Stimulated activated CD4-positive, alpha-beta T cell treated with anti-CD3 and anti-CD28 coated beads, Interleukin-2, amount 100 ng/mL, for 48 hours (primary cell): ENCODE results near the gene PRR7.

ENCODE experiments used
- DNase-seq, 2 donors: peaks; one replicate each; pipeline ENCODE4 v3.0.0-alpha.2; 2020

Gene PRR7

DNA sequence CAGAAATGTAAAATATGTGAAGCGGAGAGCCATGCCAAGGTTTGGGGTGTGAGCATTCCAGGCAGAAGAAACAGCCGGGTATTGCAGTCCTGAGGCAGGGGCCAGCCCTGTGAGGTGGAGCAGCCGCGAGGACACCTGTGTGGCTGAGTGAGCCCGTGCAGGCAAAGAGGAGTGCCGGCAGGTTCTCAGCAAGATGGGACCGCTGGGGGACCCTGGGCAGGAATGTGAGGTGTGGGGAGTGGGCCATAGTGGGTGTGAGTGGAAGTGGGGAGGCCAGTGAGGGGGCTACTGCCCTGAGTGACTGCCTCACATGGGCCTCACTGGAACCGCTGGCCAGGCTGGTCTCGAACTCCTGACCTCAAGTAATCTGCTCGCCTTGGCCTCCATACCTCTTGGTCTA is 8.1 kb upstream of the PRR7 start:
- no peak for DNase-seq

DNA sequence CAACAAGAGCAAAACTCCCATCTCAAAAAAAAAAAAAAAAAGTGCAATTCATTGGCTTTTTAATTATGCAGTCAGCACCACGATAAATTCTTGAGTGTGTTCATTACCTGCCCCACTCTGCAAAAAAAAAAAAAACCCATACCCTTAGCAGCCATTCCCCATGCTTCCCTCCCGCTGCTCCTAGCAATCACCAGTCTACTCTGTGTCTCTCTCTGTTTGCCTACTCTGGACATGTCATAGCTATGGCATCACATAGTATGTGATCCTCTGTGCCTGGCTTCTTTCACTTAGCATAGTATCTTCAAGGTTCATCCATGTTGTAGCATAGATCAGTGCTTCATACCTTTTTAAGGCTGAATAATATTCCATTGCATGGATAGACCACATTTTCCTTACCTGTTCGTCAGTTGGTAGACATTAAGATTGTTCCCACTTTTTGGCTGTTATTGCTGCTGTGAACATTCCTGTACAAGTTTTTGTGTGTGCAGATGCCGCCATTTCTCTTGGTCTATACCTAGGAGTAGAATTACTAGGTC is 7.0 kb upstream of the PRR7 start:
- DNase-seq, result no peak

DNA sequence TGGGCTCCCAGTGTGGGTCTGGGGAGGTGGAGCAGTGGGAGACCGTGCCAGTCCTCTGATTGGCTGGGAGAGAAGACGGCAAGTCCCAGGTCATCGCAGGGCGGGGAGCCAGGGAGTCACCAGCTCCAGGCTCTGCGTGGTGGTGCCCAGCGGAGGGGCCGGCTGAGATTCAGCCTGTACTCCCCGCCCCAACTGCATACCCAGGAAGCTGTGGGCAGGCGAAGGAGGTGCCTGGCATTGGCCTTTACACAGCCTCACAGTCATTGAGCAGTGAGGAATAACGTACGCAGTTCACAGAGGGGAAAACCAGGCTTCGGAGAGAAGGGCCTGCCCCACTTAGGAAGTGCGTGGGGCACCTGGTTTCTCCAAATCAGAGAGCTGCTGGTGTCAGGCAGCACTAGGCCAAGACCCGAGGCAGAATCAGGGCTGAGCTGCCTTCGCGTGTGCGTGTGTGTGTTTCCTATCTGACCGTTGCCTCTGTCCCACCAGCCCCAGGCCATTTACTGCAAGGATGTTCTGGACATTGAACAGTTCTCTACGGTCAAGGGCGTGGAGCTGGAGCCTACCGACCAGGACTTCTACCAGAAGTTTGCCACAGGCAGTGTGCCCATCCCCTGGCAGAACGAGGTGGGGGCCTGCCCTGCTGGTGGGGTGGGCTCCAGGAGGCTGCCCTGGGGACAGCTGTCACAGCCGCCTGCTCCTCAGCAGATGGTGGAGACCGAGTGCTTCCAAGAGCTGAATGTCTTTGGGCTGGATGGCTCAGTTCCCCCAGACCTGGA is 6.2 kb upstream of the PRR7 start:
- no peak for DNase-seq

DNA sequence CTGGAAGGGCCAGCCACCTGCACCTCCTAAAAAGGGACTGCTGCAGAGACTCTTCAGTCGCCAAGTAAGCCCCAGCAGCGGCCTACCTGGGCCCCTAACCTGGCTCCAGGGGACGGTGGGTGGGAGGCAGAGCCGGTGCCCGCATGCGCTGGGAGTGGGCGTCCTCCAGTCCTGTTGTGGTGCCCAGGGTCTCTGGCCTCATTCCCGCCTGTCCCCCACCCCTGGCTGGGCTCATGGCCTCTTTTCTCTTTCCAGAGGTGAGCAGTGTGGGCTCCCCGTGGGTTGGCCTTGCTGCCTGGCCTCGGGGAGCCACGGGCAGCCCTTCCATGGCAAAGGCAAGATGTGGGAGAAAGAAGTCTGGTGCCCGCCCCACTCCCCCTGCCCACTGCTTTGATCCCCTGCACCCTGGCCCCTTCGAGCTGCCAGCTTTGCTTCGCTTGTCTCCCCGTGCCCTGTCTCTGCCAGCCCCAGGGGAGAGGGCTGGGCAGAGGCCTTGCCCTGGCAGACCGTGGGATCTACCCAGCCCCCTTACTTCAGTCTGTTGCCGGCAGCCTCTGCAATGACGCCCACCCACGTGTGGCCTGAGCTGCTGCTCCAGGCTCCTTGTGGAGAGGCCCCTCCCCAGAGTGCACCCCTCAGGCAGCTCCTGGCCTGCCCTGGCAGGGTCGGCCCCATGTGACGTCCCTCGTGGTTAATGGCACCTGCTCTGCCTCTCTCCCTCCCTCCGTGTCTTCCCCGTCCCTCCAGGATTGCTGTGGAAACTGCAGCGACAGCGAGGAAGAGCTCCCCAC is 5.4 kb upstream of the PRR7 start:
- no peak for DNase-seq

DNA sequence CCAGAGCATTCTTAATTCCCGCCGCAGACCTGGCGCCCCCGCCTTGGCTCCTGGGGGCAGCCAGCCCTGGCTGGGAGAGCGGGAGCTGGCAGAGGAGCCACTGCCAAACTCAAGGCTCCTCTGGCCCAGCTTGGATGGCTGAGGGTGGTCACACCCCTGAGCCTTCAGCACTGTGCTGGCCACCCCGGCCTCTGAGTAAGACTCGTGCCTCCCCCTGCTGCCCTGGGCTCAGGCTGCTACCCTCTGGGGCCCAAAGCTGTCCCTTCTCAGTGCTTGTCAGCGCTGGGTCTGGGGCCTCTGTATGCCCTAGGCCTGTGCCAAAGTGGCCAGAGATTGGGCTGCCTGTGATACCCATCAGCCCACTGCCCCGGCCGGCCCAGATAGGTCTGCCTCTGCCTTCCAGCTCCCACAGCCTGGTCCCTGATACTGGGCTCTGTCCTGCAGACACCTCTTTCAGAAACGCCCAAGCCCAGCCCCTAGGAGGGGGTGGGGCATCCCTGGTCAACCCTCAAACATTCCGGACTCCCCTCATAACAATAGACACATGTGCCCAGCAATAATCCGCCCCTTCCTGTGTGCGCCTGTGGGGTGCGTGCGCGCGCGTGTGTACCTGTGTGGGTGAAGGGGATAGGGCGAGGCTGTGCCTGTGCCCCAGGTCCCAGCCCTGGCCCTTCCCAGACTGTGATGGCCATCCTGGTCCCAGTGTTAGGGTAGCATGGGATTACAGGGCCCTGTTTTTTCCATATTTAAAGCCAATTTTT is 4.4 kb upstream of the PRR7 start:
- DNase-seq, result no peak

DNA sequence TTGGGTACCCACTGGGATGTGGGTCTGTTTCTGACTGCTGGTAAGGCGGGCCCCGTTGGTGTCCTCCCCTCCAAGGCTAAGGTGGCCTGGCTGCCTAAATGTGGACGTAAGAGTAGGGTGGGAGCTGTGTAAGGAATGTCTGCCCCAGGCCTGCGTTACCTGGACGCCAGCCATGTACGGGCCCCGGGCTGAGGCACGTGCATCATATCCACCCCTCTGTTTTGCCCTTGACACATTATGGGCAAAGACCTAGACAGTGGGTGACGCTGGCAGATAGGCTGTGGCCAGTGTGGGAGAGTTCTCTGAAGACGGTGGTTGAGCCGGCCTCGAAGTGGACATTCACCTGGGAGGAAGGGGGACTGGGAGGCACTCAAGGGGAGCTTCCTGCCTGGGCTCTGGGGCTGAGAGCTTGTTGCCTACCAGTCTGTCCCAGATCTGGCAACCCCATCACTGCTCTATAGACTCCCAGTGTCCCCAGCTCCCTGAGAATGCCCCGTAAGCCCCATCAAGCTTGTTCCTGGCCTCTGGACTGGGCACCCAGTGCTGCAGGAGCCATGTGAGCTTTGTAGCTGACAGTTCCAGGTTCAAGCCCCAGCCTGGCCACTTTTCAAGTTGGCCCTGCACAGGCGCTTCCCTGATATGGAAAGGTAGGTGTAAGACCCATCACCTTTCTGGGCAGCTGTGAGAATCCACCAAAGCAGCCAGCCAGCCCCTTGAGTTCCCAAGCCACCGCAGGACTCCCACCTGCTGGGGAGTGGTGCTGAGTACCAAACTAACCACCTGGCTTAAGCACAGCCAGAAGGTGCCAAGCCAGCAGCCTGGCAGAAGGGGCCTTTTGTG is 3.2 kb upstream of the PRR7 start:
- DNase-seq, result no peak

DNA sequence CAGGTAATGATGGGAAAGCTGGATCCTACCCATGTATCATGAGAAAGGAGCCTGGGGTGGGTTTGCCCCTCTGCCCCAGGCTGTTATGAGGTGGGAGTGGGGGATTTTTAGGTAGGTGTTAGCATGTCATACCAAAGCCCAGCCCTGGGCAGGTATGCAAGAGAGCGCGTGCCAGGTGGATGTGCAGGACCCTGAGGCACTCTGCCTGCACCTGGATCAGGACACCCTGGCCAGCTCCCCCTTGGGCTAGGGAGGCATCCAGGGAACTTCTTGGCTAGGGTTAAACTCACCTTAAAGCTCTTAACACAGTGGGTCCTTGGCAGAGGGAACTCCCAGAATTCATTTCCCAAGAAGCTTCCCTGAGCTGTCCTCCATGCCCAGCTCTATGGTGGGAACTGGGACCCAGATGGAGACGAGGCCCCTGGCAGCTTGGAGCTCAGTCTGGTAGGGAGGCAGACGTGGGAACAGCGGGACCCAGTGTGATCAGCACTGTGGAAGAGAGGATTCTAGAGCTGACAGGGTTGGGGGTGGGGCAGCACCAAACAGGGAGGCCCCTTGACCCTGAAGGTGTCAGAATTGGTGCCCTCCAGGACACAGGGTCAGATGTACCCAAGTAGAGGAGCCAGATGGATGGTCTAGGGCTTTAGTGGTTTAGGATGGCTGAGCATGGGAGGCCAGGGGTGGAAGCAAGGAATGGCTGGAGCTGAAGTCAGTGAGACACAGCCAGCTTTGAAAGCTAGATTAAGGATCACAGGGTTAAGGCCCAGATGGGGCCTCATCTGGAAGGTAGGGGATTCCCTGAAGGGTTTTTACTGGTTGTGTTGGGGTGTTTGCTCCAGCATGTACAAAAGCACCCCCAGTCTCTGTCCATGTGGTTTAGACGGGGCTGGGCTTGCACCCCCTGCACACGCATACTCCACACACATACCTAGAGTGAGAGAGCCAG is 2.2 kb upstream of the PRR7 start:
- no peak for DNase-seq

DNA sequence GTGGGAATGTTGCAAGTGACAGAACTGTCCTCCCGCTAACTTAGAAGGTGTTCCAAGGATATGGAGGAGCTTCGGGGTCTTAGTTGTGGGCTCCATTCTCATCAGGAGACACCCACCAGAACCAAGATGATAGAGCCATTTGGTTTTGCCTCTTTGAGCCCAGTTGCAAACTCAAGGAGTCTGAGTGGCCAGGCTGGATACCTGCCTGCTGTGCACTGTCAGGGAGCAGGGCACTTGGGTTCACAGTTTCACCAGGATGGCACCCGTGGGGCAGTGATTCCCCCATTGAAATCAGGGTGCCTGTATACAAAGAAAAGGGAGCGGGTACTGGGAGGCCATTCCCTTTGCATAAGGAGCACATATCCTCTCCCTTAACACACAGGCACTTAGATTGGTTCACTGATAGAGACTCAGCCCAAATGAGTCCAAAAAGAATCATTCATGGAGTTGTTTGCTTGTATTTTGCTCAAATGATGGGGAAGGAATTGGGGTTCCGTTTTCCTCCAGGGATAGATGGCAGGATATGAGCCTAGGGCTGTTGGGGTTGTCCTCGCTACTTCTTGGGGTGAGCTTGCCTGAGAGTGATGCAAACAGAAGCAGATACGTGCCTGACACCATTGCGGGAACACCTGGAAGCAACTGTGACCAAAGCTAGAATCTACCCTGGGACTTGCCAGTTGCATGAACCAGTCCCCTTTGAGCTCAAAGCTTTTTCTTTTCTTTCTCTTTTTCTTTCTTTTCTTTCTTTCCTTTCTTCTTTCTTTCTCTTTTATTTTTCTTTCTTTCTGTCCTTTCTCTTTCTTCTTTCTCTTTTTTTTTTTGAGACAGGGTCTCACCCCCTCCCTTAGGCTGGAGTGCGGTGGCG is 1.3 kb upstream of the PRR7 start:
- no peak for DNase-seq

DNA sequence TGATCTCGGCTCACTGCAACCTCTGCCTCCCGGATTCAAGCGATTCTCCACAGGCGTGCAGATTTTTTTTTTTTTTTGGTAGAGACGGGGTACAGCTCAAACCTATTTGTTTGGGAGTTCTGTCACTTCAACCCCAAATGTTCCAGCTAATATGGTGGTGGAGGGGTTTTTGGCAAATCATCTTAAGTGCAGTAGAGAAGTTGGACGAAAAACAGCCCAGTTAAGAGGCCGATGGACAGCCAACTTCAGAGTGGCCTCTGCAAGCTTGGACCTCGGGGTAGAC is 756 bp upstream of the PRR7 start:
- no peak for DNase-seq

DNA sequence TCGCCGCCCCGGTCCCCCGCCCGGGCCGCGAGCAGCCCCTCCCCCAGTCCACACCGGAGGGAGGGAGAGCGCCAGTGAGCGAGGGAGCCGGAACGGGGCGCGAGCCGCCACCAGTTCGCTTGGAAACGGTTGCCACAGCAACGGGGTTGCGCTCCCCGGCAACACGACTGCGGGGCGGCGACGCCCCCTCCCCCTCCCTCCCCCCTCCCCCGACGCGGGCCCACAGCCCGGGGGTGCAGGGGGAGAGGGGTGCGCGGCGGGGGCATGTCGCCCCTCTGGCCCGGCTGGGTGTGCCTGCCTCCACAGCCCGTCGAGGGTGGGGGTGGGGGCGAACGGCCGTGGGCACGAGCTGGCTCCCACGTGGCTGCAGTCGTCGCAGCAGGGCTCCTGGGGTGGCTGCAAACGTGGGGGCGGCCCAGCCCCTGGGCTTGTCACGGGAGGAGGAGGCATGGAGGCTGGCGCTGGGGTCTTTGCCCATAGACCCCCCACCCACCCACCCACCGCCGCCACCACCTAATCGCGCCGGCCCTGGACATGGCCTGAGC is 524 bp downstream of the PRR7 start:
- no peak for DNase-seq

DNA sequence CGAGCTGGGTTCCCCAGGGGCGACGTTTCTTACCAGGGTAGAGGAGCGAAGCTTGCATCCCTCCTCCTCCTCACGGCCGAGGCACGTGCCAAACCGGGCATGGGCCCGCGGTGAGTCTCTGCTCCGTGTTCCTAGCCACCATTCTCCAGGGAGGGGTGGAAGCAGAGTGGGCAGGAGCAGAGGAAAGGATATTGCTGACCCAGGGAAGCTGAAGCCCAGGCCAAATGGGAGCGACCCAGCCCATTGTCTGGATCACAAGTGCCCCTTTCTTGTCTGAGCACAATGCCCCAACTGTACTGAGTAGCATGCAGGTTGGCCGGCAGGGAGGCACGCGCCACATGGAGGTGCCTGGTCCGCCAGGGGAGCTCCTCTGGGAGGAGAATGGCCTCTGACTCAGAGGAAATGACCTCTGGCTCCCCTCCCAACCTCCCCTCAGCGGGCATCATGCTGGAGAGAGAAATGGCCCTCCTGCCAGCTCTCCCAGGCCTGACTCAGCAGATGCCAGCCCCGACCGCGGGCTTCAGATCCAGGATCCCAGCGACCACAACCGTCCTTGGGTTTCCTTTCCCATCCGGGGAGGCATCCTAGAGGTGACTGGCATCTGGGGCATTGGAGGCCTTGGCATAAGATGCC is 1.1 kb downstream of the PRR7 start:
- DNase-seq, result no peak

DNA sequence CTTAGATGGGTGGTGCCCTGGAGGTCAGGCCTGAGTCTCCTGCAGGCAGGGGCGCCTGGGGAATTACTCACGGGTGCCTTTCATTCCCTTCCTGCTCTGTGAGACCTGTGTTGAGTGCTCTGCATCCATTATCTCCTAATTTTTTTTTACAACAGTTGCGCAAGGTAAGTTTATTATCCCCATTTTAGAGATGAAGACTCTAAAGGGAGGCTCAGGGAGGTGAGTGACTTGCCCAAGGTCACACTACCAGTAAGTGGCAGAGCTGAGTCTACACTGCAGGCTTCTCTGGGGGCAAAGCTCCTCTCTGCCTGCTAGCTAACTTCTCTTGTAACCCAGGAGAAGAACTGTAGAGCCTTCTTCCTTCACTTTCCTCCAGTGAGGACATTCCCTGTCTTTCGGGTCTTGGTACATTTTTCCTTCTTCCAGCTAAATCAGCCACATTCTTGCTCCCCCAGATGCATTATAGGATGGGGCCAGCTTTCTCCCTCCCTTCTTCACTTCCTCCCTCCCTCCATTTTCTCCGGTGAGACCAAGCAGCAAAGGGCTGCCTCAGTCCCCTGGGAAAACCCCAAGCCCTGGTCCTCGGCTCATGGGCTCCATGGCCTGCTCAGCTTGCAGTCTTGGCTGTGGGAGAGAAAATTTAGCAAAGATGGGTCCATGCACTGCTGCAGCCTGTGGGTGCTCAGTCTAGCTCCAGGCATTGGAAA is 1.8 kb downstream of the PRR7 start:
- DNase-seq, result no peak

DNA sequence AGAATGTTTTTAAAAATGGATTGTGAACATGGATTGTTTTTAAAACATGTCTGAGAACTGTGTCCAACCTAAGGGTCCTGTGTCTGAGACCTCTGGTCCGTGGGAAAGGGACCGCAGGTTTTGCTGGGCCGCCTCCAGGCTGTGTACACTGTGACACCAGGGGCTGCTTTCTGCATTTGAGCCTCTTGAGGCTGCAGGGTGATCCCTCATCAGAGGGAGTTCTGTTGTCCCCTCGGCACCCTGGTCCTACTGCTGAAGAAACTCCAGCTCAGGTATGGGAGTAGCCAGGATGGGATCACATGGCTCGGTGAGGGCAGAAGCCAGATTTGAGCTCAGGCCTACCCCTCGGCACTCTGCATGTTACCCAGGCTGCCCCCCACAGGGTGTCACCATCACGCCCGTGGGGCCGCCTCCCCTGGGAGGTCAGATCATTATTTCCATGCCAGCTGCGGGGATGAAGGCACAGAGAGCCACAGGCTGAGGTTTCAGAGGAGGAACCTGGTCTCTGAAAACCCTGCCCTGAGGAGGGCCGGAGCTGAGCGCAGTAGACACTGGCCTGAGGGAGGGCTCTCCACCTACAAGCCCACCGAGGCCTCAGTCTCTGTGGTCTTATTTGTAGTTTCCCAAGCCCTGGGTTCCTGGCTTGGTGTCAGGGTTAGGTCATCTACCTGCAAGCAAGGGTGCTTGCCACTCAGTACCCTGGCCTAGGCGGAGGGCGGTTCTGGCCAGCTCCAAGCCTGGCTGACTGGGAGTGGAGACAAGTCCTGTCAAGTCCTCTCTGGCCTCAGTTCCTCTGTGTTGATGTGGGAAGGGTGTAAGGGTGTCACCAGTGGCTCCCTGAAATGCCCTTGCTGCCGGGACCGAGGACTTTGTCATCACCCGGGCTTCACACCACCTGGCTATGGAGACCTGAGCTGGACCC is 2.8 kb downstream of the PRR7 start:
- DNase-seq, result no peak

DNA sequence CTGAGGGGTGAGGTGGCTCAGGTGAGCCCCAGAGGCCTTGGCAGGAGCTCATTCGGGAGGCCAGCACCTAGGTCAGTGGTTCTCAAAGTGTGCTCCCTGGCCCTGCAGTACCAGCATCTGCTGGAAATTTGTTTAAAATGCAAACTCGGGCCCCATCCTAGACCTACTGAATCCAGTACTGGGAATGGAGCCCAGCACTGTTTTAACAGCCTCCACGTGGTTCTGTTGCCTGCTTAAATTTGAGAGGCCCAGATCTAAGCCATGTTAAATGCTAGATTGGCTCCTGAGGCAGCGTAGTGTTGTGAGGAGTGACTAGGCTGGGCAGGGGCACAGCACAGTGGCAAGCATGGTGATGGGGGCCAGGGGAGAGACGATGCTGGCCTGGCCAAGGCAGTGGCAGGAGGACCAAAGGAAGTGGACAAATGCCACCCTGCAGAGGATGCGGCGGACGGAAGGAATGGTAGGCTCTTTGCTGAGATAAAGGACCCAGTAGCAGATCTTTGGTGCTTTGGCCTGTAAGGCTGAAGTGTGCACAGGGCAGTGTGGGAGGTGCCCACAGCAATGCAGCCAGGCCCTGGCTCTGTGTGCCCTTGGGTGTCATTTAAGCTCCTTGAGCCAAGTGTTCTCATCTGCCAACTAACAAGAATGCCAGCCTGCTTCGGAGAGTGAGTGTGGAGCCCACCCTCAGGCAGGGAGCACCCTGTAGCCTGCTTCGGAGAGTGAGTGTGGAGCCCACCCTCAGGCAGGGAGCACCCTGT is 4.2 kb downstream of the PRR7 start:
- no peak for DNase-seq

DNA sequence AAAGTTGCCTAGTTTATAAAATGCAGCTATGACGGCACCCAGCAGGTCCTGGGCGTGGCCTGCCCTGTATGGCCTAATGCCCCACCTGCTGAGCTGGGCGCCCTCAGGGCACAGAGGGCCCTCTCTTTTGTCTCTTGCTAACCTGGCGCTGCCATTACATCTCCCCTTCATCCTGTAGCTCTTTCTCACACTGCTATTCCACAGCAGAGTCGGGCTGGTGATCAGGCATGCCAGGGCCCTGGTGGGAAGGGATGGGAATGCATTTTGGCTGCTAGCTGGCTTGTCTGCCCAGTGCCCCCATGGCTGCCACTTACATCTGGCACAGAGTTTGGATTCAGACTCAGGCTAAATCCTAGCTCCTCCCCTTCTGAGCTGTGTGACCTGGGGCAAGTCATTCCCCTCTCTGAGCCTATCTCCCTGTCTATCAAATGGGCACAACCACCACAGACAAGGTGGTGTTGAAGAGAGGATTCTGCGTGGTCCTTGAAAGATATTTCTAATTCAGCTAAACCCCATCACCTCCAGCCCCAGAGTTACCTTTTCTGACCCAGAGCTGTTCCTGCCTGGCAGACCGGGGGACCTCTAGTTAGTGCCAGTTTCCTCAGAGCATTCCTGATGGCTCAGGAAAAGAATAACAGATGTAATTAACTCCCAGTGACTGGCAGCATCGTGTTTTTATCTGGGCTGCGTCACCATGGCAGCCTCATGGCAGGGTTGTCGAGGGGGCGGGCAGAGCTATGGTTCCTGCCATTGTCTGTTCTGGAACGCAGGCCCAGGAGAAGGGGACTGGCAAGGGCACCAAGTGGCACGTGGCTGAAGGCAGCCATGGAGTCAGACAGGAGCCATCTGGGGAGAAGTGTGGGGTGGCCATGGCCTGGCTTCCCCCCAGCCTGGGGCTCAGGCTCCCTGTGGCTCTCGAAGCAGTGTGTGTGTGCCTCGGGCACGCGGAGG is 6.3 kb downstream of the PRR7 start:
- DNase-seq, result no peak

DNA sequence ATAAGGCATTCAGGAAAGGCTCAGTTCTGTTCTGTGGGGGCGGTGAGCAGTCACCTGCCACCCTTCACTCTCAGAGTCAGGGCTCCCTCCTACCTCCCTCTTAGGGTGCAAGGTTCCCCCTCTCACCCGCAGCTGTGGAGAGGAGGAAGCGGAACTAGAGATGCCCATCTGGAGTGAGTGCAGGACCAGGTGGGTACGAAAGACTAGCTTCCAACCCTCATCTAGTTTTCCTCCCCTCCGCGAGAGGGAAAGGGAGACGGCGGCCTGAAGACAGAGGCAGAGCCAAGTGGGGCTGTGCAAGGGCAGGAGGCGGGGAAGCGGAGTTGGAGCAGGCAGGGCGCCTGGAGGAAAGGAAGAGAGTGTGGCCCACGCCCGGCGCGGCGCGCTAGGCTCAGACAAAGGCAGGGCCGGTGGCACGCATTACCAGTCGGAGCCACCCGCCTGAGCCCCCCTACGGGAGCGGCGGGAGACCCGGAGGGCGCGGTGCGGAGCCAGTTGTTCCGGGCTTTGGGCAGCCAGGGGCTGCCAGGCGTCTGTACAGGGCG is 7.3 kb downstream of the PRR7 start:
- no peak for DNase-seq
